ENCODE results near the gene UBASH3B. TPM values are rescaled to one million over a fixed set of nuclear protein-coding genes. Genes with fewer than 3 reads are reported as not detected.

UBASH3B gene
- total and polyA plus RNA-seq, 2 of the 13 experiments (the other 11 are each of a cell fraction or from before 2014, with no cell fraction given): 4.4 to 7.6 TPM

- ChIA-PET CTCF (ENCODE audit: low intra/inter-chr PET ratio, low total read pairs) (interaction anchor here (1.3 kb wide), 1 partner anchor 39 kb away, joined by 3 read pairs; no protein-coding TSS in a partner anchor), POLR2A (no interaction called here)
- Histone ChIP-seq H3K36me3 (replicated peaks in 1 of 2; ENCODE audit: control insufficient read depth in 1 of 2, insufficient read depth in 2 of 2, low read length in 2 of 2) (no peaks in the 10 kb centered on the region), H3K27ac (ENCODE audit: extremely low read length, insufficient read depth, low read length) (no peak overlapping the region), H3K4me2 (ENCODE audit: low read depth, low read length) (no peak overlapping the region), H2AFZ (ENCODE audit: low read length) (no peak overlapping the region), H4K20me1 (ENCODE audit: insufficient read depth, low read length) (no peaks in the 10 kb centered on the region; the same call in 1 of the 2 replicates), H3K4me3 (replicated peaks in 1 of 3; ENCODE audit: insufficient read depth in 1 of 3, low read depth in 2 of 3, low read length in 3 of 3) (no peak overlapping the region), H3K27me3 (ENCODE audit: control insufficient read depth in 1 of 2, insufficient read depth in 2 of 2, low read length in 2 of 2) (peaks cover 2 to 28% of the 10 kb centered on the region in 2 experiments; a peak in 2 of 5 replicates), H3K79me2 (ENCODE audit: insufficient read depth, low read length) (no peaks in the 10 kb centered on the region), H3K4me1 (ENCODE audit: insufficient read depth, low read length) (no peaks in the 10 kb centered on the region), H3K9ac (ENCODE audit: insufficient read depth, low read depth, low read length) (no peak overlapping the region), H3K9me3 (ENCODE audit: low read length) (no peaks in the 10 kb centered on the region)
- FAIRE-seq: no peak
- 18% methylated on average over 5 of the region's 5 CpGs for WGBS (ENCODE audit: low lambda C conversion rate)
- no peak for TF ChIP-seq HDAC1 (CRISPR knock-in tag; IDR thresholded peaks at IDR 0.05)
- no peak for TF ChIP-seq MTF2 (CRISPR knock-in tag; IDR thresholded peaks at IDR 0.05; ENCODE audit: borderline replicate concordance)
- no peak for TF ChIP-seq SKIL (CRISPR knock-in tag; IDR thresholded peaks at IDR 0.05; ENCODE audit: borderline replicate concordance)
- no peak for TF ChIP-seq SMAD9 (CRISPR knock-in tag; IDR thresholded peaks at IDR 0.05)
- no peak for TF ChIP-seq SCMH1 (CRISPR knock-in tag; IDR thresholded peaks at IDR 0.05; ENCODE audit: borderline replicate concordance)
- no peak for TF ChIP-seq JARID2 (CRISPR knock-in tag; IDR thresholded peaks at IDR 0.05; ENCODE audit: insufficient replicate concordance)
- TF ChIP-seq ZNF260 (CRISPR knock-in tag; IDR thresholded peaks at IDR 0.05; ENCODE audit: borderline replicate concordance, low read depth): no peak
- no peak for TF ChIP-seq JDP2 (CRISPR knock-in tag; IDR thresholded peaks at IDR 0.05; ENCODE audit: borderline replicate concordance)
- no peak for TF ChIP-seq BRCA1 (CRISPR knock-in tag; IDR thresholded peaks at IDR 0.05)
- TF ChIP-seq ZNF616 (CRISPR knock-in tag; IDR thresholded peaks at IDR 0.05; ENCODE audit: low read depth): no peak
- no peak for TF ChIP-seq EEA1 (CRISPR knock-in tag; IDR thresholded peaks at IDR 0.05; ENCODE audit: borderline replicate concordance)
- no peak for TF ChIP-seq ZNF678 (CRISPR knock-in tag; IDR thresholded peaks at IDR 0.05)
- no peak for TF ChIP-seq ZMAT5 (CRISPR knock-in tag; IDR thresholded peaks at IDR 0.05; ENCODE audit: borderline replicate concordance, low read depth)
- no peak for TF ChIP-seq TERF1 (CRISPR knock-in tag; IDR thresholded peaks at IDR 0.05)
- no peak for TF ChIP-seq ZNF589 (CRISPR knock-in tag; conservative IDR thresholded peaks at IDR 0.05)
- no peak for TF ChIP-seq NFE2L2 (IDR thresholded peaks at IDR 0.05; ENCODE audit: low read length)
- intact Hi-C loops (cut with micrococcal nuclease; ENCODE audit: unreplicated experiment) (no loop called here), in situ Hi-C loops (cut with HindIII; ENCODE audit: extremely low pct_ligation_motif_present, low pct_unique_long_range_greater_than_20kb) (loop anchor here (5.0 kb wide), 2 partner anchors 40 to 220 kb away; no protein-coding TSS in a partner anchor)
- ATAC-seq: no peak
- no peak for DNase-seq (ENCODE audit: low spot score)
- no TSS peak for BruUV-seq (replicated peaks)
Measured at GRCh38 chr11:122852796-122853160, 197.3 kb downstream of the UBASH3B start.

Data from HepG2 (cell line).